DMS114 treated with DMSO at 0.1 percent for 48 hours (cell line): Measurements from ENCODE around the gene INSL3.
"Not testable (repeated sequence)": the region's sequence is repeated elsewhere in the genome, so short reads cannot be mapped to it uniquely, and the experiment has no call there.

Experiments used
- DNase-seq: peaks from one replicate; lab custom pipeline; 2025; ENCODE audit not compliant: unreplicated experiment; lab: John Stamatoyannopoulos, UW

INSL3 gene

GRCh38 chr19:17817668-17818363 lies 3.5 kb downstream of the INSL3 start:
- no peak for DNase-seq

GRCh38 chr19:17812099-17812498 lies 9.2 kb downstream of the INSL3 start:
- DNase-seq = no peak

- DNase-seq = no peak
Measured at GRCh38 chr19:17811681-17812080, 9.6 kb downstream of the INSL3 start.

- no peak for DNase-seq
Measured at GRCh38 chr19:17811103-17811502, 10.2 kb downstream of the INSL3 start.

GRCh38 chr19:17807731-17808316 lies 13.5 kb downstream of the INSL3 start:
- DNase-seq = no peak

- no peak for DNase-seq
Measured at GRCh38 chr19:17806945-17807344, 14.4 kb downstream of the INSL3 start.

GRCh38 chr19:17805427-17805826 lies 15.9 kb downstream of the INSL3 start:
- DNase-seq = no peak

- no peak for DNase-seq
Measured at GRCh38 chr19:17803264-17803896, 17.9 kb downstream of the INSL3 start.

- no peak for DNase-seq
Measured at GRCh38 chr19:17802137-17802858, 19.0 kb downstream of the INSL3 start.

- not testable (repeated sequence) for DNase-seq
Measured at GRCh38 chr19:17798599-17798998, 22.7 kb downstream of the INSL3 start.

- DNase-seq = no peak
Measured at GRCh38 chr19:17797424-17798201, 23.7 kb downstream of the INSL3 start.

- no peak for DNase-seq
Measured at GRCh38 chr19:17796838-17797423, 24.4 kb downstream of the INSL3 start.

GRCh38 chr19:17796013-17796837 lies 25.1 kb downstream of the INSL3 start:
- no peak for DNase-seq

GRCh38 chr19:17795495-17795856 lies 25.8 kb downstream of the INSL3 start:
- no peak for DNase-seq

- no peak for DNase-seq
Measured at GRCh38 chr19:17794731-17795494, 26.4 kb downstream of the INSL3 start, which contains the start of gene B3GNT3. TSS of gene B3GNT3 (plus strand) at chr19:17795138. CDS start at chr19:17807808, 12,670 bp downstream.

- no peak for DNase-seq
Measured at GRCh38 chr19:17794412-17794730, 26.9 kb downstream of the INSL3 start.

GRCh38 chr19:17790059-17790780 lies 31.1 kb downstream of the INSL3 start:
- DNase-seq = no peak

- no peak for DNase-seq
Measured at GRCh38 chr19:17788632-17789031, 32.7 kb downstream of the INSL3 start.
